ENCODE results near the gene CACNB4.
"Not testable (repeated sequence)": the region's sequence is repeated elsewhere in the genome, so short reads cannot be mapped to it uniquely, and the experiment has no call there.

CACNB4 gene

DNA sequence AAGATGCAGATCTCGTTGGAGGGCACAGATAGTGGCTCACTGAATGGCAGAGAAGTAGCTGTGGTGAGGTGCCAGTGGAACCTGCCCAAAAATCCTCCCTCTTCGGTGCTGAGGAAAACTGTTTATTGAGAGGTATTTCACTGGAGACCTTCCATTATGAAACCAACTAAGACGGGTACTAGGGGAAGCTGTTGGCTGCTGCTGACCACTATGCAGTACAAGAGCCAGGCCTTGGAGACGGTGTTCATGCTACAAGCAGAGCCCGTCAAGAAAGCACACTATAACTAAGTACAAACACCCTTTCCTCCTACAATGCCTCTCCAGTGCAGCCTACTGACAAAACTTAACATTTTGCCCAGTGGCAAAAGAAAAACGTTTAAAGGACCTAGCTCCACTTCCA lies 275.2 kb downstream of the CACNB4 start:
- DNase-seq (ENCODE audit: low spot score), result no peak

DNA sequence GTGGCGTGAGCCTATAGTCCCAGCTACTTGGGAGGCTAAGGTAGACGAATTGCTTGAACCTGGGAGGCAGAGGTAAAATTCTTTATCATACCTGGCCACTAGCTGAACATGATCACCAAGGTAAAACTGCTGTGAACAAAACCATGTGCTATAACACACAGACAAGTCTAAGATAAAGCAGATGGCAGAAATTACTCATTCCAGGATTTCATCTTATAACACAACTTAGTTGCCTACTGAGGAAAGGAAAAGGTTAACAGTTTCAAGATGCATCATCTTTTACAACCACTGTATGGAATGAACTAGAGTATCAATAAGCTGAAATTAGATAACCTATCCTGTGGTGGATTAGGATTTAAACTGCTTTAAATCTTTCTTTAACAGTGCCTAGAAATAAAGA lies 278.9 kb downstream of the CACNB4 start:
- DNase-seq (ENCODE audit: low spot score), result no peak

DNA sequence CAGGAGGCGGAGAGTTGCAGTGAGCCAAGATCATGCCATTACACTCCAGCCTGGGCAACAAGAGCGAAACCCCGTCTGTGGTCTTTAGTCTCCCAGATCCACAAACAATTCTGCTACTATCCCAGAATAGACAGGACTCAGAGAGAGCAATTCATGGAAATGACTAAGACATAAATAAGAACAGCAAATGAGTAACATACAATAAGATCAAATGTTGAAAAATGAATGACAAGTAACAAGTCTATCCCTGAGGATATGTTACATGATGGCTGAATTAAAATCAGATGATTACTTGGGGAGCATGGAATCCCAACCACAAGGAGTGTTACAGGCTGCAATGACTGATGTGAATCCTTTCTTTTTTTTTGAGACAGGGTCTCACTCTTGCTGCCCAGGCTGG lies 280.9 kb downstream of the CACNB4 start:
- DNase-seq (ENCODE audit: low spot score), result no peak

DNA sequence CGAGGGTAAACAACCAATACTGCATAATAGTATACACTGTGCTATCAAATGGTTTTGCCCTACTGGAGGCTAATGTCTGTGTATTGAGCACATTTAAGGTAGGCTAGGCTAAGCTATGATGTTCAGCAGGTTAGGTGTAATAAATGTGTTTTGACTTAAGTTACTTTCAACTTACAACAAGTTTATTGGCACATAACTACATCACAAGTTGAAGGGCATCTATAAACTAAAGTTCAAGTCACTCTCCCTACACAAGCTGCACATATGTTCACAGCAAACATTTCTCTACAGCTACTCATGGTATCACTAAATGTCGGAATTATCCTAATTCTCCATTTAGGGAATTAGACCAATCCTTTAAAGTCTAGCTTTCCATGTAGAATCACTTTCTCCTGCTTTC lies 282.0 kb downstream of the CACNB4 start:
- DNase-seq (ENCODE audit: low spot score), result no peak

DNA sequence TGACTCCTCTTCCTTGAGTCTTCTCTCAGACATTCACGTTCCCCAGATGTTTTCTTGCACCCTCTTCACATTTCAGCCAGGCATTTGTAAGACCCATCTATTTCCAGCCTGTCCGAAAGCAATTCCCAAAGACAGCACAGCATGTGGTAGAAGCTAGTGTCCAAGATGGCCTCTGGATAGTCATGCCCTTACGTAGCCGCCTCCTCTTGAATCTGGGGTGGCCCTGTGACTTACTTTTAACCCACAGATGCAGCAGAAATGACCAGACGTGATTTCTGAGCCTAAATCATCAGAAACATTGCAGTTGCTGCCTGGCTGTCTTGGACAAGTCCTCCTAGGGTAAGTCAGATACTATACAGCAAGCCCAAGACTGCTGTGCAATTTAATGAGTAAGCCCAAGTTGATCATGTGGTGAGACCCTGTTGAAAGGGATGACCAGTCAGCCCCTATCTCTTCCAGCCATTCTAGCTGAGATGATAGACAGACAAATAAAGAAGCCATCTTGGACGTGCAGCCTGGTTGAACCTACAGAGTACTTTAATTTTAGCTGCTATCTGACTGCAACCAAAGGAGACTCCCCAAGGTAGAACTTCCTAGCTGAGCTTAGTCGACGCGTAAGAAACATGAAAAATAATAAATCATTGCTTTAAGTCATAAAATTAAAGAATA lies 282.9 kb downstream of the CACNB4 start:
- DNase-seq (ENCODE audit: low spot score), result no peak

DNA sequence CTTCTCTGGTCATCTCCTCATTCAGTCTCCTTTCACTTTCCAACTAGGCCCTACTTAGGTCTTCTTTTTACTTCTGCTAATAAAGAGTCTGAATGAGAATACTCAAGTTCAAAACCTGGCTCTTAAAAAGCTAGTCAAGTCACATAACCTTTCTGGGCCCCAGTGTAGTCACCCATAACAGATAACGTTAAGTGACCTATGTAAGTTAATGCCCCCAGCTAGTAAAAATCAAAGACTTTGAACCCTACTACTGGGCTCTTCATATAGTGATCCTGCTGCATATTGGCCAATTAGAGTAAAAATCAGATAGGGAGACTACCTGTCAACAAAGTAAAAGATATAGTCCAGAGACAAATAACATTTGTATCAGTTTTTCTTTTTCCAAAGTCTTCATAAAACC lies 288.4 kb downstream of the CACNB4 start:
- no peak for DNase-seq (ENCODE audit: low spot score)

DNA sequence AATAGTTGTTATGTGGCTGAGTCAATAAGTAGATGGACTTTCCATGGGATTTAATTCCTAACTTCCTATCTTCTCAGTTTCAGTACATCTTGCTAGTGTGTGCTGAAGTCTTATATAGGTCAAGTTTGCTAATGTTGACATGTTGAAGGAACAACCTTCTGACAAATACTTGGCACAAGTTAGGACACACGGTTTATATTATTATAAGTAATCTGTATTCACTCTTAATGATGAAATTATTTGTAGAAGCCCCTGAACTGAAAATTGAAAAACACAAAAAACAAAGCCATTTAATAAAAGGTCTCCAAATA lies 289.8 kb downstream of the CACNB4 start:
- DNase-seq (ENCODE audit: low spot score), result no peak

DNA sequence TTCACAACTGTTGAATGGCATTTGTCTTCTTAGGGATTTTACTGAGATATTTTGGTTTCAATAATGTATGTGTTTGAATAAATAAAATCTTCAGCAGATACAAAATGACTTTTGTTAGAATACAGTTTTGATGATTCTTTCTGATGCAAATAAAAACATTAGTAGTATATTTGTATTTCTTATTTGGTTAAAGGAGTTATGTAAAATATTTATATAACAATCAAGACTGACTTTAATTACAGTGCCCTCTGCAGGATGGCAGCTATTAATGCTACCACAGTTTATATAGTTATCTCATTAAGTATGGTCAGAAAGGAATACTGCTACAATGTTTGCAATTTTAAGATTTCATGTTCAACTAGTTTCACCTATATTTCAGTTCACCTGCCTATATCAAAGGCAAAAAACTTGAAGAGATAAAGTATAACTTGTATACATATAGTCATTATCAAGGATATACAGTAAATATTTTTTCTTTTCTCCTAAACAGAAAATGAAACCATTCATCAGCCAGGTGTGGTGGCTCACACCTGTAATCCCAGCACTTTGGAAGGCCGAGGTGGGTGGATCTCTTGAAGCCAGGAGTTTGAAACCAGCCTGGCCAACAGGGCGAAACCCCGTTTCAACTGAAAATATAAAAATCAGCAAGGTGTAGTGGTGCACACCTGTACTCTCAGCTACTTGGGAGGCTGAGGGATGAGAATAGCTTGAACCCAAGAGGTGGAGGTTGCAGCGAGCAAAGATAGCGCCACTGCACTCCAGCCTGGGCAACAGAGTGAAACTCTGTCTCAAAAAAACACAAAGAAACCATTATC lies 290.4 kb downstream of the CACNB4 start:
- no peak for DNase-seq (ENCODE audit: low spot score)

DNA sequence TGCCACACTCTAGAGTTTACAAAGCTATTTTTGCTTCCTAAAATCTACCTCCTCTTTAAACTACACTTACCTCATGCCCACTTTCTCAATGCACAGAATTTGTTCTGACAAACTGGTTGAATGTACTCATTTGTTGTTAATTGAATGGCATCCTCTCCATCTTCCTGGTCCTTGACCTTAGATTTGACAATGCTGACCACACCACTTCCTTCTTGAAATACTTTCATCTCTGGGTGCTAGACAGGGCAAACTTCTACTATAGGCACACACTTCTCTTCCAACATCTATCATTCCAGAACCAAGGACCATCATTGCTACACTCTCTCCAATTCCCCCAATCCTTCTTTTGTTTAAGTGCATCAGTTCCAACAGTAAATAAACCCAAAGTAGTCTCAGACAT lies 292.9 kb downstream of the CACNB4 start:
- no peak for DNase-seq (ENCODE audit: low spot score)

DNA sequence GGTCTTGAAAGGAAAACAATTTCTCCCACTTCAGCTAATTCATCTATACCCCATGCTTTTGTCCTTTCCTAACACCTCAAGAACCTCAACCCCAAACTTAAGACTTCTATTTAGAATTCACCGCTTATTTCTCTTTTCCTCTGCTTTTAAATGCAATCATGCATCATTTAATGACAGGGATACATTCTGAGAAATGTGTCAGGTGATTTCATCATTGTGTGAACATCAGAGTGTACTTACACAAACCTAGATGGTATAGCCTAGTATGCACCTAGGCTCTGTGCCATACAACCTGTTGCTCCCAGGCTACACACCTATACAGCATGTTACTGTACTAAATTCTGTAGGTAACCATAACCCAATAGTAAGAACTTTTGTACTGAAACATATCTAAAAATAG lies 293.5 kb downstream of the CACNB4 start:
- no peak for DNase-seq (ENCODE audit: low spot score)

DNA sequence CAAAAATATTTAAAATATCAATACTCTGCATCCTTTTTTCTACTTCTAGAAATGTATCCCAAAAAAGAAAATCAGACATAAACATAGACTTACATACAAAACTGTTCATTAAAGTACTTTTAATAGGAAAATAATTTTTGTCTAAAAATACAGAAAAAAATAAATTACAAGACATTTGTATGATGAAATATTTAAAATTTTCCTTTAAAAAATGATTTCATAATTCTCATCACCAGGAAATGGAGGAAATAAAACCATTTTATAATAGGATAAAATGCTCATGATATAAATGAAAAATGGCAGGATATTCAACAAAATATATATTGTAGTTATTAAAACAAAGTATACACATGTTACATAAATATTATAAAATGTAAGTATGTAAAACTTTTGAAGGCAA lies 295.0 kb downstream of the CACNB4 start:
- no peak for DNase-seq (ENCODE audit: low spot score)

DNA sequence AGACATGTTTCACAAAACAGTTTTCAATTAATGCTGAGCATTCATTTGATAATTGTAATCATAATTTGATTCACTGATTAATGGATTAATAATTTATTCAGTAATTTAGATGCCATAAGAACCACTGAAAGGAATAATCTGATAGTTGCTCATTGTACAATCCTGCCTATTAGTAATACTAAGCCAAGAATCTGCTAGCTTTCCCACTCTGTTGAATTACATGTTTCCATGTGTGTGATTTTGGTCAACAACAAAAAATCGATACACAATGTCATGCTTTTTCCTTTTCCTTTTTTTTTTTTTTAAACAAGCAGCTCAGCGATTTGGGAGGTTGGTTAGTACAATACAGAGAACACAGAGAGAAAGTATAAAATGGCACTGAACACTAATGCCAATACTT lies 296.5 kb downstream of the CACNB4 start:
- DNase-seq (ENCODE audit: low spot score), result no peak

DNA sequence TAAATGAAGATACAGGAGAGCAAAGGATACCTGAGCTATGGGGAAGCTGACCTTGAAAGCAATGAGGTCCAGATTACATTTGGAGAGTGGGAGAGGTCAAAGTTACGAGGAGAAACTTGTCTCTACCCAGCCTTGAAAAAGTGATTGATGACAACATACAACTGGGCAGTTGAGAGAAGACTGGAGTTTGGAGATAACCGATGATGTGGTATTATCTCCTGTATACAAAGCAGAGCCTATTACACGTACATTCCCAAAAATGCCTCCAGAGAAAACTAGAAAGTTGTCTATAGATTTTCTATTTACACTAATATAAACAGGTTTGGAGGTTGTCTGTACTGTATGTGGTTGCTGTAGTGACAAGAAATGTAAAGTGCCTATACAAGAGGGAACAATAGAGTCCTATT lies 299.0 kb downstream of the CACNB4 start:
- DNase-seq (ENCODE audit: low spot score), result no peak

DNA sequence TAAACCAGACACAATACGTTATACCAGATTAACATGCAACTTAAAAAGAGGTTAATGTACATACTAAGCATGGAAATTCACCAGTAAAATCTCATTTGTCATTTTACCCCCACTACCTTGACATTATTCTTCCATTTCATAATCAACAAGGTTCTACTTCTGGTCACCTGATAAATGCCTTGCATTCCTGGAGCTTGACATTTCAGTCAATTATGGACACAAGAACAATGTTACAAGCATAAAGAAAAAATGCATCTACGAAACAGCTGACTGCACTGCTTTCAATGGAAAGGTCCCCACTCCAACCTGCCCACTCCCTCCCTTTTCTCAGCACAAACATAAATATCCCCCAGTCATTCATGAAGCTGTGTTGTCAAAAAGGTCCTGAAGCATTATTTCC lies 302.1 kb downstream of the CACNB4 start:
- no peak for DNase-seq (ENCODE audit: low spot score)

DNA sequence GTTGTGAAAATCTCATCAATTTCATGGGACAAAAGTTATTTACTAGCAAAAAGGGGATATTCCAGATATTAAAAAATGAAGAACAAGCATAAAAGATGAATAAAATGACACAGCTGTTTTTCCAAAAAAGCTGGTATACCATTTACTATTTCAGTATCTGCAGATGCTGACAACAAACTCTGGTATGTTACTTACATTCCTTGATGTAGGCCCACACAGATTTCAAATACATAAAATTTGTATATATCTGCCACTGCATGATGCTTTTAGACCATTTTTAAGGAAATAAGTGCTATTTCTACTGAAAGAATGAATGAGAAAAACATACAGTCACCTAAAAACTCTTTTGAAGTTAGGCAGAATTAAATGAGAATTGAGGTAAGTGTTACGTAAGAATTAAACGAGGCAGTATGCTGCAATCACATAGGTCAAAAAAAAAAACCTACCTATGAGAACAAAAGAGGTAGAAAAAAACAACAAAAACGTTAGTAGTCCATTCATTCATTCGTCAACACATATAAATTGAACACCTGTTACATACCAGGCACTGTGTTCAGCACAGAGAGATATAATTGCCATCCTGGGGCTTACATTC lies 303.1 kb downstream of the CACNB4 start:
- DNase-seq (ENCODE audit: low spot score), result no peak

DNA sequence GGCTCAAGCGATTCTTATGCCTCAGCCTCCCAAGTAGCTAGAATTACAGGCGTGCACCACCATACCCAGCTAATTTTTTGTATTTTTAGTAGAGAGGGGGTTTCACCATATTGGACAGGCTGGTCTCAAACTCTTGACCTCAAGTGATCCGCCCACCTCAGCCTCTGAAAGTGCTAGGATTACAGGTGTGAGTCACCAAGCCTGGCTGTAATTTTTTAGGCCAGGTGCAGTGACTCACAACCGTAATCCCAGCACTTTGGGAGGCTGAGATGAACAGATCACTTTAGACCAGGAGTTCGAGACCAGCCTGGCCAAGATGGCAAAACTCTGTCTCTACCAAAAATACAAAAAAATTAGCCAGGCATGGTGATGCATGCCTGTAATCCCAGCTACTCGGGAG lies 304.4 kb downstream of the CACNB4 start:
- DNase-seq (ENCODE audit: low spot score), result not testable (repeated sequence)

DNA sequence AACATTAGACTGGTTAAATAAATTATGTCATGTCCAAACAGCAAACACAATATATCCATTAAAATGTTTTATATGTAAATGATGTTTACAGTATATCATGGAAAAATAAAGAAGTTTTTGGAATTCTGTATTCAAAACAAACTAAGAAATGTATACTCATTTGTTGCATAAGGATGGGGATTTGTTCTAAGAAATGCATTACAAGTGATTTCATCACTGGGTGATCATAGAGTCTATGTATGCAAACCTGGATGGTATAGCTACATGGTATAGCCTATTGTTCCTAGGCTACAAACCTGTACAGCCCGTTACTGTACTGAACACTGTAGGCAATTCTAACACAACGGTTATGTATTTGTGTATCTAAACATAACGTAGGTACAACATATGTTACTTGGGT lies 305.7 kb downstream of the CACNB4 start:
- DNase-seq (ENCODE audit: low spot score), result no peak

DNA sequence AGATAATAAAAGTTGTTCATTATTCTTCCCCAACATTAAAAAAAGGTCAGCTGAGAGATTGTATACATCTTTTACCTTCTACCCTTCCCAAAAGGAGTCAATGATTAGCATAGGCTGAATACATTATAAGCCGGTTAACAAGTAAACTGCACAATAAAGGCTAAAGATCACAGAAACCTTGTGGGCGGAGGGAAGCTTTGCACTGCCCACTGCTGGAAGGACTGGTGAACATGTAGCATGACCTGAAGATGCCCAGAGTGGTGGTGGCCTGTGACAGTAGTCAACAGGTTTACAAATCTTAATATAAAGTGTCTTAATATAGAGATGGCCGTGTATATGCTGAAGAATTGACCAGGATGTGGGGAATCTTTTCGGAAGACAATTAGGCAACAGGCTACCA lies 306.3 kb downstream of the CACNB4 start:
- DNase-seq (ENCODE audit: low spot score), result no peak

DNA sequence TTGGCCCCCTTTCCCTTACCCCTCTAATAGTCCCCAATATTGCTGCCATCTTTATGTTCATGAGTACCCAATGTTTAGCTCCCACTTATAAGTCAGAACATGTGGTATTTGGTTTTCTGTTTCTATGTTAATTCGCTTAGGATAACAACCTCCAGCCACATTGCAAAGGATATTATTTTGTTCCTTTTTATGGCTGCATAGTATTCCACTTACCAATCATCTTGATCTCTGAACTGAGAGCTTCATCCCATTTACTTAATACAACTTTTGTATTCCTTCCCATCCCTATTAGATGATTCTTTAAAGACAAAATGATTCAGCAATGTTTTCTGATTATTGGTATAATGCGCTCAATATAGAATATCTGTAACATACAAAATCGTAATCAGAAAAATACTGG lies 307.3 kb downstream of the CACNB4 start:
- DNase-seq (ENCODE audit: low spot score), result no peak

DNA sequence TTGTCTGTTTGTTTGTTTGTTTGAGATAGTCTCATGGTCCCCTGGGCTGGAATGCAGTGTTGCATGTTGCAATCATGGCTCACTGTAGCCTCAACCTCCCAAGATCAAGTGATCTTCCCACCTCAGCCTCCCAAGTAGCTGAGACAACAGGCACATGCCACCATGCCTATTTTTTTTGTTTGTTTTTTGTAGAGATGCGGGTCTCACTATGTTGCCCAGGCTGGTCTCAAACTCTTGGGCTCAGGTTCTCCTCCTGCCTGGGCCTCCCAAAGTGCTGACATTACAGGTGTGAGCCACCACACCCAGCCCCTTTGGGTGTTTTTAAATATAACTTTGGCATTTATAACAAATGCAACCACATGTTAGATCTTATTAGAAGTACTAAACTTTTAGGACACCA lies 308.2 kb downstream of the CACNB4 start:
- DNase-seq (ENCODE audit: low spot score), result no peak

DNA sequence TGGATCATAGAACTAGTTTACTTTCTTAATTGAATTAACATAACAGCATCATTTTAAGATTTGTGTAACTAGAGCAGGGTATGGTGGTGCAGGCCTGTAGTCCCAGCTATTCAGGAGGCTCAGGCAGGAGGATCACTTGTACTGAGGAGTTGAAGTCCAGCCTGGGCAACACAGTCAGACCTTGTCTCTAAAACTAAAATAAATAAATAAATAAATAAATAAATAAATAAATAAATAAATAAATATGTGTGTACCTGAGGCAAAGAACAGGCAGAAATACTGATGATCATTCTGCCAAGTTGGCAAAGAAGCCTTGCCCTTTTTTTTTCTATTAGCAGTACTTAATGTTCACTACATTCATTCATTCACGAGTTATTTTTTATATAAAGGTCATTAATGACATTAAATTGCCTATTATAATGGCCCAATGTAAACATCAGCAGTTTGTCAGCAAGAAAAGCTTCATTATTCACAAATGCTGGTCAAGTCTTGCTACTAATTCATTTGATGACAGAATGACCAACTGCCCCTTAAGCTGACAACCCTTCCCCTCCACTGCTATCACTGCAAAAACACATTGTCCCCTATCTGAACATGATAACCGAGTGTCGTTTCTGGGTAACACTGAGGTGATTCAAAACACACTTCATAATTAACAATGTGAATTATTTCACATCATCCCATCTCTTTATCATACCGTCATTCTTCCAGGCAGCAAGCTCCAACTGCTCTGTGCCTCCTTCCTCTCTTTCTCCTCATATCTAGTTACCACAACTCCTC lies 309.6 kb downstream of the CACNB4 start:
- DNase-seq (ENCODE audit: low spot score), result no peak

DNA sequence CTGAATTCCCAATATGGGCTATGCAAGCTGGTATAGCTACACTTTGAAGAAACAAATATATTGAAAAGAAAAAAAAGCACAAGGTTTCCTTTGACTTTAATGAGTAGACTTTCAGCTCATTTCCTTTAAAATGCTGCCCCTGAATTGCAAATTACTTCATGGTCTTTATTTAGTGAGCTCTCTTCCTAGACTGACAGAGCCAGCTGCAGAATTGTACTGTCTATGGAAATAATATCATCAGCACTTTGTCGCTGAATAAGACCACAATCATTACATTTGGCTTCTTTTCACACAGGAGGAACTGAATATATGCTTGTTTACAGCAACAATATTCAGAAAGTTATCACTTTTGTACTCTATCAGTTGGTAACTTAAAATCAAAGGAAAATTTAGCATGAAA lies 312.4 kb downstream of the CACNB4 start:
- DNase-seq (ENCODE audit: low spot score), result no peak

DNA sequence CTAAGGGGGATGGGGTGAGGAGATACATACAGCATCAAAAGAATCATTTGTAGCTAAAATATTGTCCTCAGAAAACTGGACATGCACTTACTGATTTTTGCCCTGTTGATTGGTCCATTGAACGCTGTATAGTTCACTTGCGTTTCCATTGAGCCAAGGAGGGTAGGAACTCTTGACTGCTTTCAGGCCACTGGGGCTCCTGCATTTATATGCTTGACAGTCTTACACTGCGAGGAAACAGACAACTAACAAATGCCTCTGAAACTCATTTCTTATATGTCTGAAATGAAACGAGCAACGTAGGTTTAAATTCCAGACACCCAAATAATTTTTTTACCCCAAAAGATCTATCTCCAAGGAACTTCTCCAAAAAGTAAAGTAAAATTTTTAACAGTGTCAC lies 312.8 kb downstream of the CACNB4 start:
- DNase-seq (ENCODE audit: low spot score), result no peak

Data from CD4-positive, alpha-beta T cell treated with Interleukin-6 at 100 ng/mL for 8 hours (primary cell).